ENCODE results near the gene WDR88. TPM values are rescaled to one million over a fixed set of nuclear protein-coding genes. Genes with fewer than 3 reads are reported as not detected.

WDR88 gene
- polyA plus RNA-seq, 1 experiment, result not detected

DNA sequence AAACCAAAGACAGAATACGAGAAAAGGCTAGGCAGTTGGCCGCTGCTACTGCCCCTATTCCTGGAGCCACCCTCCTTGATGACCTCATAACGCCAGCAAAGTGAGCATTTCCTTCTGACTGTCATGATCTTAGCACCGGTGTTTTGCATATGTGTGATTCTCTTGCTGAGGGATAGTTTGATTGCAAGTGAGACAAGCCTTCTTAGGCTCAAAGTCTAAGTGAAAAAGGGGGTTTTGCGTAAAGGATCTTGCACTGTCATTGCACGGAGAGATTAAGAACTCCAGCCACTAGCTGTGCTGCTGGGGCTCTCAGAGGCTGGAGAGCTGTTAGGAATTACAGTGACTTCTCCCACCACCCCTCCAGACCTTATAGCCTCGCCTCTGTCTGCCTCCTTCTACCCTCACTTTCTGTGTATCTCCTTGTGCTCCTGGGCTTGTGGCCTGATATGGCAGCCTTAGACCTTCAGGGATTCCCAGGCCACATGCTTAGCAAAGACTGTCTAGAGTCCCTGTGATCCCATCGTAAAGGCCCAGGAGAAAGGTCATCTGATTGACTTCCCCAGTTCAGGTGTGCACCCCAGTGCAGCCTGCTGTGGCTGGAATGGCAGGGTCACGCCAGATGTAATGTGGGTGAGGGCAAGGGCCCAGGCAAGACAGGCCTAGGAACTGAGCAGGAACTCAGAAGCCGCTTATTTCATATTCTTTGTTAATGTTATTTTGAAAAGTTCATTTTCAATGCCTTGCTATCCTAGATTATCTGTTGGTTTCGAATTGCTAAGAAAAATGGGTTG, 38.3 kb upstream of the WDR88 start:
- ChIA-PET CTCF (no interaction called here), POLR2A (no interaction called here)
- Histone ChIP-seq H3K27me3 (ENCODE audit: control insufficient read depth, insufficient read depth, low read length) (no peaks in the 10 kb centered on the region), H3K27ac (ENCODE audit: low read depth, low read length) (no peak overlapping the region), H3K9me3 (ENCODE audit: control insufficient read depth, insufficient read depth, low read length) (no peaks in the 10 kb centered on the region), H3K4me3 (ENCODE audit: low read depth, low read length) (no peak overlapping the region)
- DNase-seq (ENCODE audit: low read depth, low spot score), result no peak
- TF ChIP-seq, protein P1, sequence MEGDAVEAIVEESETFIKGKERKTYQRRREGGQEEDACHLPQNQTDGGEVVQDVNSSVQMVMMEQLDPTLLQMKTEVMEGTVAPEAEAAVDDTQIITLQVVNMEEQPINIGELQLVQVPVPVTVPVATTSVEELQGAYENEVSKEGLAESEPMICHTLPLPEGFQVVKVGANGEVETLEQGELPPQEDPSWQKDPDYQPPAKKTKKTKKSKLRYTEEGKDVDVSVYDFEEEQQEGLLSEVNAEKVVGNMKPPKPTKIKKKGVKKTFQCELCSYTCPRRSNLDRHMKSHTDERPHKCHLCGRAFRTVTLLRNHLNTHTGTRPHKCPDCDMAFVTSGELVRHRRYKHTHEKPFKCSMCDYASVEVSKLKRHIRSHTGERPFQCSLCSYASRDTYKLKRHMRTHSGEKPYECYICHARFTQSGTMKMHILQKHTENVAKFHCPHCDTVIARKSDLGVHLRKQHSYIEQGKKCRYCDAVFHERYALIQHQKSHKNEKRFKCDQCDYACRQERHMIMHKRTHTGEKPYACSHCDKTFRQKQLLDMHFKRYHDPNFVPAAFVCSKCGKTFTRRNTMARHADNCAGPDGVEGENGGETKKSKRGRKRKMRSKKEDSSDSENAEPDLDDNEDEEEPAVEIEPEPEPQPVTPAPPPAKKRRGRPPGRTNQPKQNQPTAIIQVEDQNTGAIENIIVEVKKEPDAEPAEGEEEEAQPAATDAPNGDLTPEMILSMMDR (IDR thresholded peaks at IDR 0.05; ENCODE audit: low read depth, low read length), result no peak

DNA sequence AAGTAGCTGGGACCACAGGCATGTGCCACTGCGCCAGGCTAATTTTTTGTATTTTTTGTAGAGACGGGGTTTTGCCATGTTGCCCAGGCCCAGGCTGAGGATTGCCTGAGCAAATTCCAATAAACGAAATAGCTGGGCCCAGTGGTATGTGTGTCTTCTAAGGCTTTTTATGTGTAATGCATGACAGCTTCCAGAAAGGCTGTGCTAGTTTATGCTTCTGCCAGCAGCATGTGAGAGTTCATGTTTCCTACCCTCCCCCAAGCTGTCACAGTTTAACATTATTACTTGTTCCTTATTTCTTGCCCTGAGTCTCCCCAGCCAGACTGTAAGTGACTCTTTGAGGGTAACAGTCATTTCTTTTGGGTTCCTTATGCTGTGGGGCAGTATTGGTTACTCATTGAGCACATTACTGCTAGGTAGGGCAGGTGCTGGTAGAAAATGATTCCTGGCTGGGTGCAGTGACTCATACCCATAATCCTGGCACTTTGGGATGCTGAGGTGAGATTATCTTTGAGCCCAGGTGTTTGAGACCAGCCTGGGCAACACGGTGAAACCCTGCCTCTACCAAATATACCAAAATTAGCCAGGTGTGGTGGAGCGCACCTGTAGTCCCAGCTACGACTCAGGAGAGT, 37.4 kb upstream of the WDR88 start:
- Histone ChIP-seq H3K27me3 (ENCODE audit: control insufficient read depth, insufficient read depth, low read length) (no peaks in the 10 kb centered on the region), H3K4me3 (ENCODE audit: low read depth, low read length) (no peak overlapping the region), H3K9me3 (ENCODE audit: control insufficient read depth, insufficient read depth, low read length) (no peaks in the 10 kb centered on the region), H3K27ac (ENCODE audit: low read depth, low read length) (no peak overlapping the region)
- TF ChIP-seq, protein P1 (IDR thresholded peaks at IDR 0.05; ENCODE audit: low read depth, low read length), result no peak
- DNase-seq (ENCODE audit: low read depth, low spot score), result no peak
- CTCF ChIA-PET, result no interaction called here
- POLR2A ChIA-PET, result no interaction called here

DNA sequence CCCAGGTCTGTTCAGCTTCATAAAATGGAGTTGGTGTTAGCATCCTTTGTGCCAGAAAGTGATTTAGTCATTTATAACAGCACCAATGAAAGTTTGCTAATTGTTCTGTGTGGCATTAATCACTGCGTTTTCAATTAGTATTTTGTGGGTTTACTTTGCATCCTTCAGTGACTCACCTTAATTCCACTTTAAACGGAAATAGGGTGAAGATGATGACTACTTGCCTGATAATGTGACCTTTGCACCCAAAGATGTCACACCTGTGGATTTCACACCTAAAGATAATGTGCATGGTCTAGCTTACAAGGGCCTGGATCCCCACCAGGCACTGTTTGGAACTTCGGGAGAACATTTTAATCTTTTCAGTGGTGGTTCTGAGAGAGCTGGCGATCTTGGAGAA, 35.9 kb upstream of the WDR88 start:
- no peaks in the 10 kb centered on the region for H3K27me3 ChIP-seq (ENCODE audit: control insufficient read depth, insufficient read depth, low read length)
- no peak for DNase-seq (ENCODE audit: low read depth, low spot score)
- POLR2A ChIA-PET, result no interaction called here
- CTCF ChIA-PET, result no interaction called here
- H3K4me3 ChIP-seq (ENCODE audit: low read depth, low read length), result no peak overlapping the region
- TF ChIP-seq, protein P1 (IDR thresholded peaks at IDR 0.05; ENCODE audit: low read depth, low read length), result no peak
- no peaks in the 10 kb centered on the region for H3K9me3 ChIP-seq (ENCODE audit: control insufficient read depth, insufficient read depth, low read length)
- no peak overlapping the region for H3K27ac ChIP-seq (ENCODE audit: low read depth, low read length)

DNA sequence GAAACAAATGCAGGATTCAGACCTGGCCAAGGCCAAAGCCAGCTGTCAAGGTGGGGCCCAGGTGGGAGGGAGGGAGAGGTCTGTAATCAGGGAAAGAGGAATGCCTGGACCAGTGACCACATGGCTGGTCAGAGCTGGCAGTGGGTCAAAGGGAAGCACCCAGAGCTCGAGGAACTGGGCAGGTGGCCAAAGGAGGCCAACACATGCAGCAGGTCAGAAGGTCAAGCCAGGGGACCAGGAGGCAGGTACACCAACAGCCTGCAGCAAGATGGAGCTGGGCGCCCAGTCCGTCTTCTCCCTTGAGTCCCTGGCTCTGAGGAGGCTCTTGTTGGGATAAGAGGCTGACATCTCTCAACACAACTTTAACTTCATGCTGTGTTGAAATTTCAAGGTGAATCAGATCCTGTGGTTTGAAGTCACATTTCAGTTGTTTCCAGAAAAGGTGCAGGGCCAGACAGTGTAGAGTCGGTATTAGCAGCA, 33.8 kb upstream of the WDR88 start:
- TF ChIP-seq, protein P1 (IDR thresholded peaks at IDR 0.05; ENCODE audit: low read depth, low read length), result no peak
- Histone ChIP-seq H3K9me3 (ENCODE audit: control insufficient read depth, insufficient read depth, low read length) (no peaks in the 10 kb centered on the region), H3K27ac (ENCODE audit: low read depth, low read length) (no peak overlapping the region), H3K4me3 (ENCODE audit: low read depth, low read length) (no peak overlapping the region), H3K27me3 (ENCODE audit: control insufficient read depth, insufficient read depth, low read length) (no peaks in the 10 kb centered on the region)
- CTCF ChIA-PET, result interaction anchor here (1.6 kb wide), 1 partner anchor 122 kb away, joined by 4 read pairs; no protein-coding TSS in a partner anchor
- DNase-seq (ENCODE audit: low read depth, low spot score), result no peak
- POLR2A ChIA-PET, result no interaction called here
